Cardiac fibroblast (primary cell): ENCODE measurements around the gene SNX5.
A peak's percentile ranks its signal among the peaks of the same experiment; 100 is the strongest.

Source experiments
- DNase-seq, 2 donors: peaks; one replicate each; pipeline versions ENCODE4 v3.0.0 to v3.0.0-alpha.2; 2010; ENCODE audit warnings: low read depth in 2 of 2
- H3K4me3 ChIP-seq, 2 donors: replicated peaks in 1 of 2; 1 replicate in 1 of 2; 2 replicates in 1 of 2; pipeline ENCODE4 v1.5.1; 2011; ENCODE audit warnings: low read depth in 2 of 2, low read length in 2 of 2, mild to moderate bottlenecking in 2 of 2, moderate library complexity in 1 of 2
- CTCF ChIP-seq: IDR thresholded peaks from one replicate; pipeline ENCODE4 v1.5.1; 2011; ENCODE audit warnings: low read depth, mild to moderate bottlenecking, low read length, inconsistent platforms

SNX5 gene

DNA sequence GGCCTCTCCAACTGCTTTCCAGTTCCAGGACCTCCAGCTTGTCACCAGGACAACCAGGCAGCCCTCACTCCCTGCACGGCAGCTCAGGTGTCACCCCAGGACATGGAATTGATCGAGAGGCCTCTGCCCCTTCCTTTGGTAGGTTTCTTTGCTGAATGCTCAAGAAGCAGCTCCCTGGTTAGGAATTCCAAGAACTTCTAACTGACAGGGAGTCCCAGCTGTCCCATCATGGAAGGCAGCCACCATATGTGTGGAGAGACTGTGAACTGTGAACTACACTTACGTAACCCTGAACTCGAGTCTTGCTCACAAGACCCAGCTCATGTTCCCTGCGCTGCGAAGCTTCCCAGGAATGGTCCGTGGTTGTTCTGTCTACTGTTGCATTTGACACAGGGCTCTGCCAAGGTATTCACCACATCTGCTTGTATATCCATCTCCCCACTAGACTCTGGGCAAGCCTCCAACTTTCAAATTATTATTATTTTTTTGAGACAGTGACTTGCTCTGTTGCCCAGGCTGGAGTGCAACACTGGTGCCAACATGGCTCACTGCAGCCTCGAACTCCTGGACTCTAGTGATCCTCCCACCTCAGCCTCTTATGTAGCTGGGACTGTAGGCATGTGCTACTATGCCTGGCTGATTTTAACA, 35.9 kb upstream of the SNX5 start:
- DNase-seq: peak in 1 of 2 donors; percentile 60
- TF ChIP-seq CTCF: no peak
- no peak overlapping the region for H3K4me3 ChIP-seq

GRCh38 chr20:18003897-18004296, 35.3 kb upstream of the SNX5 start:
- no peak for DNase-seq
- TF ChIP-seq CTCF: no peak
- H3K4me3 ChIP-seq: no peak overlapping the region

DNA sequence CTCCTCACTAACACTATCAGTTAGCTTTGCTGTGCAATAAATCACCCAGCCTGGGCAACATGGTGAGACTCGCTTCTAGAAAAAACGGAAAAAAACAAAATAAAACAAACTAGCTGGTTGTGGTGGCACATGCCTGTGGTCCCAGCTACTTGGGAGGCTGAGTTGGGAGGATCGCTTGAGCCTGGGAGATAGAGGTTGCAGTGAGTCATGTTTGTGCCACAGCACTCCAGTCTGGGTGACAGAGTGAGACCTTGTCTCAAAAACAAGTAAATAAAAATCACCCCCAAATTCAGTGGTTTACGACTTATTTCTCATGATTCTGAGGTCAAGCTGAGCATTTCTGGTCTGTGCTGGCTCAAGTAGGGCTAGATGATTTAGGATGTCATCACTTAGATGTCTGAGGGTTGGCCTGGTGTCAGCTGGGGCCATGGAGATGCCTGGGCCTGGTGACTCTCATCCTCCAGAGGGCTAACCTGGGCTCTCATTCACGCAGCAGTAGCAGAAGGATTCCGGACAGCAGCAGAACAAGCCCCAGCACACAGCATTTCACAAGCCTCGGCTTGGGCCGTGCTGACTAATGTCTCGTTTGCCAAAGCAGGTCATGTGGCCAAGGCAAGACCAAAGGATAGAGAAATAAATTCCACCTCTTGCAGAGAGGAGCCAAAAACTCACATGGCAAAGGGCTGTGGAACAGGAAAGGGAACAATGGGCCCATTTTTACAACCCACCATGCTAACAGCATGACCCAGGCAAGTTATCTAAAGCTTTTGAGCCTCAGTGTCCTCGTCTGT, 32.7 kb upstream of the SNX5 start:
- TF ChIP-seq CTCF: no peak
- H3K4me3 ChIP-seq: no peak overlapping the region
- peak; percentile 92 to 93 for DNase-seq

DNA sequence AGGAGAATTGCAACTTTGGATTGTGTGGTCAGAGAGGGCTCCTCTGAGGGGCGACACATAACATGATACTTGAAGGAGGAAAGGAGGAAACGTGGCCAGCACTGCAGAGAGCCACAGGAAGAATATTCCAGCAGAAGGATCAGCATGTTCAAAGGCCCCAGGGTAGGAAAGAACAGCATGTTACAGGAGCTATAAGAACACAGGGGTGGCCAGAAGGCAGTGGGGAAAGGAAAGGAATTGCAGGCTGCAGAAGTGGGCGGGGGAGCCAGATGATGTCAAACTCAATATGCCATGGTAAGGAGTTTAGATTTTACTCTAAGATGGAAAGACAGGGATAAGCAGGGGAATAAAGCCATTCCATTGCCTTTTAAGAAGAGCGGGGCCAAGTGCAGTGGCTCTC, 31.0 kb upstream of the SNX5 start:
- no peak overlapping the region for H3K4me3 ChIP-seq
- no peak for DNase-seq
- no peak for TF ChIP-seq CTCF

DNA sequence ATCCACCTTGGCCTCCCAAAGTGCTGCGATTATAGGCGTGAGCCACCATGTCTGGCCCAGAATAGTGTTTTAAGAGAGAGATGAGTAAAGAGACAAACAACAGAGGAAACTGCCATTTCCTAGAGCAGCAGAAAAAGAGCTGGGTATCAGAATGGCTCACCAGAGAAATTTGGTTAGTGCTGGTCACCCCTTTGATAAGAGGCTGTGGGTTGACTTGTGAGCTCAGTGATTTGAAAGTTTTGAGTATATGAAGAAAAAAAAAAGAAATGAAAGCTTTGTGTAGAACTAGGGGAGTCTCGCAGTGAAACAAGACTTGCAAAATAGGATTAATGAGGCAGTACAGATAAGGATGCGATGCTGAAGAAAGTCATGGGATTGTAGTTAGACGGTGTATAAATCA, 29.9 kb upstream of the SNX5 start:
- no peak for DNase-seq
- TF ChIP-seq CTCF: no peak
- H3K4me3 ChIP-seq: no peak overlapping the region

- H3K4me3 ChIP-seq: no peak overlapping the region
- DNase-seq: peak; percentile 81 to 82
- TF ChIP-seq CTCF: peak; percentile 98
These were observed 27.6 kb upstream of the SNX5 start for GRCh38 chr20:17995967-17996819.
